Lung microvascular endothelial cell (primary cell): ENCODE results near the gene CDC42BPA. TPM values are rescaled to one million over a fixed set of nuclear protein-coding genes. Genes with fewer than 3 reads are reported as not detected.
"Not testable (repeated sequence)": the region's sequence is repeated elsewhere in the genome, so short reads cannot be mapped to it uniquely, and the experiment has no call there.

Source experiments
- DNase-seq, 2 donors: peaks; one replicate each; pipeline versions ENCODE4 v3.0.0 to v3.0.0-alpha.2; 2010; ENCODE audit warnings: low read depth in 2 of 2
- total RNA-seq: library from RNA; depleted of rRNA; stranded (reverse); fragments of >200 nt; gene quantifications from 2 replicates; pipeline ENCODE4 v1.2.1, GENCODE V29; 2014

Gene CDC42BPA
- total RNA-seq, 1 donor from 2014 or later = 79.2 TPM

DNA sequence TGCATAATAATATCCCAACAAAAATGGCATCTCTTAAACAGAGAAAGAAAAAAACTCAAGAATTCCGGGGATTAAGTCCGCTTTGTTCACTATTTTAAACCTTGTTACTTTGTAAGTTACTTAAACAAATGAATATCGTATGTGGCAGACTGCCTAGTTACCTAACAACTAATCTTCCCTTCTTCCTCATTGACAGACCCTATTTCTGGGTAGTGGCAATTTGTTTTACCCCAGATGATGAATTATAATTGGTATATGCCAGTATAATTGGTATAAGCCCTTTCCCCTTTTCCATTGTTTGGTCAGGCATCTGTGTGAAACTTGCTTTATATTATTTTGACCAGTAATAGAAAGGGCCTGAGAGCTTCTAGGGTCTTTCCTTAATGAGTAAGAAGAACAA lies 52.4 kb downstream of the CDC42BPA start:
- no peak for DNase-seq

DNA sequence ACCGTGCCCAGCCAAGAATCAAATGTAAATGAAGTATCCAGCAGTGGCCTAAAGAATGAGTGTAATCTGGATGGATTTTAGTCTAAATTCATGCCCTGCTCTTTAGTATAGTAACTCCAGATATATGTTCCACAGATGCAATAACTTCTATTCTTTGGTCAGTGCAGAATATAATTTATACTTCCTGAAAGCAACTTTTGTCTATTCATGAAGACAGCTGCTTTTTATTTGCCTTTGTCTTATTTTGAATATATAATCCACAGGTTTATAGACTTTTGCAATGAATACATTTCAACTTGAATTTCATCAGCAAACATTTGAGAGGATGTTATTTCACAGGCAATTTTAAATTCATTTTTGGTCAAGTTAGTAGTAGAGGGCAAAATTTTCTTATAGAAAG lies 54.4 kb downstream of the CDC42BPA start:
- DNase-seq = no peak

DNA sequence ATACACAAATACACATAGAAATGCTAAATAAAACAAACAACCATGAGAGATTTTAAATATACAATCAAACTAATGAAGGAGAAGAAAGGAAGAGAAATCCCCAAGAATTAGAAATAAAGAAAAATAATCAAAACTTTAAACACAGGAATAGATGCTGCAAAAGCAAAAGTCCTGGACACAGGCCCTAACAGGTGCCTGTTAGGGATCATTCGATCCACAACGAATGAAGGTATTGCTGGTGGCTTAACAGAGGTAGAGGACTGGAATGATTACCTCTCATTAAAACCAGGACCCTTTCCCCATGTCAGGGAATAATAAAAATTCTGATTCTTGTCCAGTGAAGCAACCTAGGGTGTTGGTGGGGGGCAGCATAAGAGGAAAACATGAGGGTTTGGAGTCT lies 56.8 kb downstream of the CDC42BPA start:
- DNase-seq = no peak

DNA sequence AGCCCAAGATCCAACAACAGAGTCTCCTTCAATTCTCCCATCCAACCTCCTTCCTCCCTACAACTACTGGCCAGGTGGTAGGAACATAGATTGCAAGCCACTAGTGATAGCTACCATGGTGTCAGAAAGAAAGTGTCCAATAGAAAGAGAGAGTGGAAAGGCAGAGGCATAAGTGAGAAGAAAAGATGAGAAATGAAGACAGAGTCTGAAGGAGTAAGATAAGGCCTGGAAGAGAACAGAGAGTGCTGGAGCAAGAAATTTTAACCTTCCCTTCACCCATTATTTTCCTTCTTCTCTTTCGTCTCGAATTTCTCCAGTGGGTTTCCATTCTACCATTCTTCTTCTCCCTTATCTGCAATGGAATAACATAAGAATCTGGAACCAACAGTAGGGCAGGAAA lies 57.9 kb downstream of the CDC42BPA start:
- DNase-seq = no peak

DNA sequence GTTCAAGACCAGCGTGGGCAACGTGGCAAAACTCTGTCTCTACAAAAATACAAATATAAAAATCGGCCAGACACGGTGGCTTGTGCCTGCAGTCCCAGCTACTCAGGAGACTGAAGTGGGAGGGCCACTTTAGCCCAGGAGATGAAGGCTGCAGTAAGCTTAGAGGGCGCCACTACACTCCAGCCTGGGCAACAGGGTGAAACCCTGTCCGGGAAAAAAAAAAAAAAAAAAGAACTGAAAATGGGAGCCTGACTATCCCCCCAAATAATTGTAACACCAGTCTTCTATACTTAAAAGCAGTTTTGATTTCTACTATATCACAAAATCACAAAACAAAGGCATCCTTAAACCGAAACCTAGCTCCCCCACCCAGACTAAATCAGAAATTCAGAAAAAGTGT lies 60.3 kb downstream of the CDC42BPA start:
- no peak for DNase-seq

DNA sequence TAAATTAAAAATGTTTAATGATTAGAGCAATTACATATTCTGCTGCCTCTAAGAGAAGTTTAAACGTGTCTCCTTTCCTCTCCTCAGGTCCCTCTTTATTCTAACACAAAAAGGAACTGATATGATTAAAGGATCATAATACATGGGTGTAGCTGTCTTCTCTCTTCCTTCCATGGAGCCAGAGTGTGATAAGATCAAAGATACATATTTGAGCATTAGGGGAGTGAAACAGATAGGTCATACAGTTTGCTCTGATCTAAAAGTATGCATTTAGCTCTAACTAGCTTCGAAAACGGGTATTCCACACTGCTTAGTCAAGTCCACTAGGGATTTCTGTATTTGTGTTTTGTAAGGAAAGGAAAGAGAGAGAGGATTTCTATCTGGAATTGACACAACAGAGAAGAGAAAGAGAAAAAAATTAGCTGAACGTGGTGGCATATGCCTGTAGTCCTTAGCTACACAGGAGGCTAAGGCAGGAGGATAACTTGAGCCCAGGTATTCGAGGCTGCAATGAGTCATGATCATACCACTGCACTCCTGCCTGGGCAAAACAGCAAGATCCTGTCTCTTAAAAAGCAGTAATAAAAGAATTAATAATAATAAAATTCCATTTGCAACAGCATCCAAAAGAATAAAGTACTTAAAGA lies 63.1 kb downstream of the CDC42BPA start:
- no peak for DNase-seq

DNA sequence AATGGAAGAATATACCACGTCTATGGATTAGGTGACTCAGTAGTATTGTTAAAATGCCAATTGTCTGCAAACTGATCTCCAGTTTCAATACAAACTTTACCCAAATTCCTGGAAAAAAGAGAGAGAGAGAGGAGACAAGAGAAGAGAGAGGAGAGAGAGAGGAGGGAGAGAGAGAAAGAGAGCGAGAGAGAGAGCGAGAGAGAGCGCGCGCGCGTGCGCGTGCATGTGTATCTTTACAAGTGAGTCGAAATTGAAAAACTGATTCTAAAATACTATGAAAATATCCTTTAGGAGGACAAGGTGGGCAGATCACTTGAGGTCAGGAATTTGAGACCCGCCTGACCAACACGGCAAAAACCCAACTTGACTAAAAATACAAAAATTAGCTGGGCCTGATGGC lies 65.2 kb downstream of the CDC42BPA start:
- DNase-seq = no peak

DNA sequence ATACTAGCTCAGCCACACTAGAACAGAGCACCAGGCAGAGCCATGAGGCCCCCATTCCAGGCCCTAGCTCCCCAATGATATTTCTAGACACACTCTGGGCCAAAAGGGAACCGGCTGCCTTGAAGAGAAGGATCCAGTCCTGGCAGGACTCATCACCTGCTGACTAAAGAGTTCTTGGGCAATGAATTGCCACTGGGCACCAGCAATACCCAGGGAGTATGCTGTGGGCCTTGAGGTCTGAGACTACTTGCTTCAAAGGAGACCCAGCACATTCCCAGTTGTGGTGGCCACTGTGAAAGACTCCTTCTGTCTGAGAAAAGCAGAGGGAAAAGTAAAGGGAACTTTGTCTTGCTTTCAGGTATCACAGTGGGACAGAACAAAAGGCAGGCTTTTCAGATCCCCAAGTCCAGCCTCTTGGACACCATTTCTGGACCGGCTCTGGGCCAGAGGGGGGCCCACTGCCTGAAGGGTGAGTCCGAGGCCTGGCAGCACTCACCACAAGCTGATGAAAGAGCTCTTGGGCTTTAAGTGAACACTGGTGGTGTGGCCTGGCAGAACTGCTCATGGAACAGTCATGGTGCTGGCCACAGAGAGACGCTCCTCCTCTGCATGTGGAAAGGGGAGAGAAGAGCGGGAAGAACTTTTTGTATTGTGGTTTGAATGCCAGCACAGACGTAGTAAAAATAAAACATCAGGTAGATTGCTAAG lies 72.5 kb downstream of the CDC42BPA start:
- DNase-seq = no peak

DNA sequence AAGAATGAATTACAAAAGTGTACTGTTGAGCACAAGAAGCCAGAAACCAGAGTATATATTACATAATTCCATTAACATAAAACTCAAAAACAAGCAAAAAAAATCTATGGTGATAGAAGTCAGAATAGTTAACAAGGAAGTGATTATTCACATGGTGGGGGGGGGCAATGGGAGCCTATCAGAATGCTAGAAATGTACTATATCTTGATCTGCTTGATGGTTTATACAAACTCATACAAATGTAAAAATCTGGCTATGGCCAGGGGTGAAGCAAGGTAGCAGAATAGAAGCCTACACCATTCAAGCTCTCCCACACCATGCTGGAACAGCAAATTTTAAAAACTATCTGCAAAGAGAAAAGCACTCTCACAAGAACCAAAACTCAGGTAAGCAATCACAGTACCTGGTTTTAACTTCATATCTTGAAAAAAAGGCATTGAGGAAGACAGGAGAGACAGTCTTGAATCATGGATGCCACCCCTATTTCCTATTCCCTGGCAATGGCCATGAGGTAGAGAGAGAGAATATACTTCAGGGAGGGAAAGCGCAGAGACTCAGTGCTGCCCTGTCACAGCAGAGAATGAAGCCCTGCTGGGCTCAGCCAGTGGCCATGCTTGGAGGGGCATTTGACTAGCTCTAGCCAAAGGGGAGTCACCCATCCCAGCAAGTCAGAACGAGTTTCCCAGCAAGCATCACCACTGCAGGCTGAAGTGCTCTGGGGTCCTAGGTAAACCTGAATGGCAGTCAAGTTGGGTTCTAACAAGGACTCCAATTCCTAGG lies 73.8 kb downstream of the CDC42BPA start:
- DNase-seq = no peak

DNA sequence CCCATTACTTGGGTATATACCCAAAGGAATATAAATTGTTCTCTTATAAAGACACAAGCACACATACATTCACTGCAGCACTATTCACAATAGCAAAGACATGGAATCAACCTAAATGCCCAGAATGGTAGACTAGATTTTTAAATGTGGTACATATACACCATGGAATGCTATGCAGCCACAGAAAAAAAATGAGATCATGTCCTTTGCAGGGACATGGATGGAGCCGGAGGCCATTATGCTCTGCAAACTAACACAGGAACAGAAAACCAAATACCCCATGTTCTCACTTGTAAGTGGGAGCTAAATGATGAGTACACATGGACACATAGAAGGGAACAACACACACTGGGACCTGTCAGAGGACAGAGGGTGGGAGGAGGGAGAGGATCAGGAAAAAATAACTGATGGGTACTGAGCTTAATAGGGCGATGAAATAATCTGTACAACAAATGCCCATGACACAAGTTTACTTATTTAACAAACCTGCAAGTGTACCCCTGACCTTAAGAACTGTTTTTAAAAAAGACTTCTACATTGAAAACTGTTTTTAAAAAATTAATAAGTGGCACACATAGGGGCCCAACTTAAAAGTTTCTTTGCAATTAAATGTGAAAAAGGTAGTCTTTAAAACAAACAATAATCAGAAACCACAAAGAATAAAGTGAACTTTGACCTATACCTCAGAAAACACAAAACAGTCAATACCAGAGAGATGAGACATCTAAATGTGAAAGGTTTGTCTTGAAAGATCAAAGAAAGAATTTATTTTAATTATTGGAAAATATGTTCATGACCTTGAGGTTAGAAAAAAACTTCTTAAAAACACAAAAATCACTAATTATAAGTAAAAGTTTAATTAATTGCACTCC lies 75.2 kb downstream of the CDC42BPA start:
- no peak for DNase-seq

DNA sequence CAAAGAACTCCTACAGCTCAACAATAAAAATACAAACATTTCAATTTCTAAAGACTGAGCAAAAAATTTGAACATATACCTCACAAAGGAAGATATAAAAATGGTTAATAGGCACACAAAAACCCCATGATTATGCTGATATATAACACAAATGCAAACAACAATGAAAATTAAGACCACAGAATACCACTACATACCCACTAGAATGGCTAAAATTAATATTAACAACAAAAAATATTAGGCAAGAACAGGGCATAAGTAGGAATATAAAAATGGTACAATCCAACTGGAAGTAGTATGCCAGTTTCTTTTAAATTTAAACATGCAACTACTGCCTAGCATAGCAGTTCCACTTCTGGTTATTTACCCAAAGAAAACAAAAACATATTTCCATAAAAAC lies 77.3 kb downstream of the CDC42BPA start:
- DNase-seq = no peak

DNA sequence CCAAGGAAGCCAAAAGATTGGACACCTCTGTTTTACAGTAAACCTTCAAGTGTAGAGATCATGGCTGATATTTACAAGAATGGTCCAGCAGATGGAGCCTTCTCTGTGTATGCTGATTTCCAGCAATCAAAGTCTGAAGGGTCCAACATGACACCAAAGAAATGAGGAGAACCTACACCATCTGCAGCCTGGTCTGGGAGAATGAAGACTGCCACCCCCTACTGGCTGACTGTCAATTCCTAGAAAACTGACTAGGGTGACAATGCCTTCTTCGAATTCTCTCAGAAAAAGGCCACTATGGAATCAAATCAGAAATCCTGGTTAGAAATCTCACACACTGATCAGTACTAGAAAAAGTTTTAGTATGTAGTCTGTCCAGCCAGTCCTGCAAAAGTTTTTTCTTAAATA lies 83.3 kb downstream of the CDC42BPA start:
- peak; percentile 68 to 81 for DNase-seq

DNA sequence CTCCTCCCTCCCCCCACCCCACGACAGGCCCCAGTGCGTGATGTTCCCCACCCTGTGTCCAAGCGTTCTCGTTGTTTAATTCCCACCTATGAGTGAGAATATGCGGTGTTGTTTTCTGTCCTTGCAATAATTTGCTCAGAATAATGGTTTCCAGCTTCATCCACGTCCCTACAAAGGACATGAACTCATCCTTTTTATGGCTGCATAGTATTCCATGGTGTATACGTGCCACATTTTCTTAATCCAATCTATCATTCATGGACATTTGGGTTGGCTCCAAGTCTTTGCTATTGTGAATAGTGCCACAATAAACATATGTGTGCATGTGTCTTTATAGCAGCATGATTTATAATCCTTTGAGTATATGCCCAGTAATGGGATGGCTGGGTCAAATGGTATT lies 87.2 kb downstream of the CDC42BPA start:
- not testable (repeated sequence) for DNase-seq

DNA sequence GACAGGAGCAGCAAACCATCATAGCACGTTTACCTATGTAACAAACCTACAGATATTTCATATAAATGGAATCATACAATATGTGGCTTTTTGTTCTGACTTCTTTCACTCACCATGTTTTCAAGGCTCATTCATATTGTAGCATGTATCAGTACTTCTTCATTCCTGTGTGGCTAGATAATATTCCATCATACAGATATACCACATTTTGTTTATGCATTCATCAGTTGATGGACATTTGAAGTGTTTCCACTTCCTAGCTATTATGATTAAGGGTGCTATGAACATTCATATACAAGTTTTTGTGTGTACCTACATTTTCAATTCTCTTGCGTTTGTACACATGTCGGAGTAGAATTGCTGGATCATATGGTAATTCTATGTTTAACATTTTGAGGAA lies 90.1 kb downstream of the CDC42BPA start:
- DNase-seq = no peak

DNA sequence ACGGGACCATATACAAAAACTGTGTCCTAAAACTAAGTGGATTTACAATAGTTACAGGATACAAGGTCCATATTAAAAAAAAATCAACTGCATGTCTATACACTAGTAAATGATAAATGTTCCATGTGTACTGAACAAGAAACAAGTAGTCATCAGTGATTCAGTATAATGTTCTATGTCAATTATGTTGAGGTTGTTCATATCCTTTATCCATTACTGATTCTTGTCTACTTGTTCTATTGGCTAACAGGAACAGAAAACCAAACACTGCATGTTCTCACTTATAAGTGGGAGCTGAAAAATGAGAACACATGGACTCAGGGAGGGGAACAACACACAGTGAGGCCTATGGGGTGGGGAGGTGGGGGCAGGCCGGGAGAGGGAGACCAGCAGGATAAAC lies 90.5 kb downstream of the CDC42BPA start:
- DNase-seq = peak in 1 of 2 donors; percentile 29

DNA sequence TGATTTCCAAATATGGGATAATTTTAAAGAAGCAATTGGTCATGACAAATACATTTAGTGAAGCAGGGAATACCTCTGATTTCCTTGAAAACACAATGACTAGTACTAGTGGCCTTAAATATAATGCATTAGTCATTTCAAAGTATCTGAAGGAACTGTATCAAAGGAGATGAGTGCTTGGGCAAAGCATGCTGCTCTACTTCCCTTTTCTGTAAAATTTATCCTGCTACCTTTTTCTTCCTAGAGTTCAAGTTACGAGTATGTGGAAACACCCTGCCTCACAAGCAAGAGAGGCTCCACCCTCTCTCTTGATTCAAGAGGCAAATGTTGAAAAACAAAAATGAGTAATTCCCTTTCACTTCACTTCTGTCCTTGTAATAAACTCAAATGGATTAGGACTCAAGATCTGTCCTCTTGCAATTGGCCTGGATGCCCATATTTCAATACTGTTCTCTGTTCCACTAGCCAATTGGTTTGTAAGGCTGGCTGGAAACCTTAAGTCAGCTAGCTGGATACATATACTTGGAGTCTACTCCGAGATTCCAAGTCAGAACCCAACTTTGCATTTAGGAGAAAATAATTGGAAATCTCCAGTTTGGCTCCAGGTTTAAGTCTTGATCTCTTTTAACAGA lies 92.5 kb downstream of the CDC42BPA start:
- peak in 1 of 2 donors; percentile 77 for DNase-seq

DNA sequence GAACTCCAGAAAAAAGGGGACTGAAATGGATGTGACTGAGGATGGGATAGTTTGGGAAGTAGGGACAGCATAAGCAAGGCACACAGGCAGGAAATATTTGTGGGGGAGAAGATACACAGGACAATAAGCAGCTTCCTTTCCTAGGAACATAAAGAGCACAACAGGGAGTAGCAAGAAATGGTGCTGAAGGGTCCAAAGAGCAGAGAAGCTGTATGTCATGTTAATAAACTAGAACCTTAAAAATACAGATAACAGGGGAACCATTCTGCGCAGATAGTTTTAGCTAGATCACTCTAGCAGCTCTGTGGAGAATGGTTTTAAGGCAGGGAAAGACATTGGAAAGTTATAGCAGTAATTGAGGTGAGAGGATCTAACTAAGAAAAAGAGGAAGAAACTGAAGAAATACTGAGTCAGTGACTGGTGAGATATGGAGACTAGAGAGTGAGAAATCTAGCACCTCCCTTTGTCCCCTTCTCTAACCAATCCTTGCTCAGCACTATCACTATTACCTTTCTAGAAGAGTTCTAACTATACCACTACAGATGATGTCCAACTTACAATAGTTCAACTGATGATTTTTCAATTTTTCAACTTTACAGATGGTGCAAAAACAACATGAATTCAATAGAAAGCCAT lies 95.0 kb downstream of the CDC42BPA start:
- DNase-seq = no peak

DNA sequence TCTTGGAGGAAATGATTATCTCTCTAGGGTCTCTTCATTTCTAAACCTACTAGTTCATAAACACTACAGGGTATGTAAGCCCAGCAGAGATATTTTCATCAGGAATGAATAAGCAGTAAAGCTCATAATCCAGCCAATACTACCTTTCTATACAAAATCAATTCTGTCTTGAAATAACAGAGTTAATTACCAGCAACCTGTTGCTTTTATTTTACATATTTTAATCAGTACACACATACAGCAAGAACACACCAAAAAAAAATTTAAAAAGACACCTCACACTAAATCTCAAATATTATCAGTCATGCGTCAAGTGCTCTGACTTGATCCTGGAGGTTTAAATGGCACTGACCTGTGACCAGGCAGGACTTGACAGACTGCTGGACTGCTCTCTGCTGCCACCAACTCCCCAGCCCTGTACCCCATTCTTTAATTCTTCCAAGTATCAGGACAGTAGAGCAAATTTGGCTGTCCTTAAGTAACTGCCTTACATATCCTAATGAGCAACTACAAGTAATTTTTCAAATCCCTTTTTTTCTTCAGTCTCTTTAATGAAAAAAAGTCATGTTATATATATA lies 98.5 kb downstream of the CDC42BPA start:
- peak in 1 of 2 donors; percentile 14 for DNase-seq

DNA sequence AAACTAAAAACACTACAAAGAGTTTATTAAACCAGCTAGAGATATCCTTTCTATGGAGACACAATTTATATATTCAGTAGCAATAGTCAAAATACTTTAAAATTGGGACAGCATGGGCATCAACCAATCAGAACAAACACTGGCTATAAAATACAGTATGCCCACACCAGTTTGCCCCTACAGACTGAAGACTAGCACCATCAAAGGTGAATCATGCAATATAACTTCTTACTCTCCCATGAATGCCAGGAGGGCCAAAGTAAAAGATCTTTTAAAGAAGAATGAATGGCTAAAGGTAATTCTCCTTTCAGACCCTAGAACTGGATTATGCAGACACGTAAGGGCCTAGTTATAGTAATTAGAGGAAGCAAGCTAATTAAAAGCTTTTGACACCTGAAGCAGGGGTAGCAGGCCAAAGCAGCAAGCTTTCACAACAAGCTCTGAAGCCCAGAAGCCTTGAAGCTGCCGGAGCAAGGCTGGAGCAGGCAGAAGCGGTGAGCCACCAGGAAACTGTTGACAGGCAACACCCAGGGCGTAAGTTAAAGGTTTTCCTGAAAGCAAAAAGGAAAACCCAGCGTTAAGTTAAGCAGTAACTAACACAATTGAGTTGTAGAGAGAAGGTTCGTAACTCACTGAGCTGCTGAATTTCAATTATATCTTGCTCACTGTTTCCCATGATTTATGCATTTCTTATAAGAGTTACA lies 99.3 kb downstream of the CDC42BPA start:
- peak in 1 of 2 donors; percentile 70 for DNase-seq
